Testis (tissue), 3 donors: ENCODE measurements around the gene CRTC2. TPM values are rescaled to one million over a fixed set of nuclear protein-coding genes. Genes with fewer than 3 reads are reported as not detected.
A peak's percentile ranks its signal among the peaks of the same experiment; 100 is the strongest.

Experiments used
- DNase-seq: peaks from one replicate; pipeline ENCODE4 v3.0.0-alpha.2; 2019
- H3K27ac ChIP-seq, 2 donors: fragments of 200-600 bp; sonication (generic); one replicate each; pipeline ENCODE4 v1.5.1; 2019
- H3K27me3 ChIP-seq: fragments of 200-600 bp; sonication (generic); one replicate; pipeline ENCODE4 v1.5.1; 2019
- H3K36me3 ChIP-seq: fragments of 200-600 bp; sonication (generic); one replicate; pipeline ENCODE4 v1.5.1; 2017; ENCODE audit warnings: low read depth; ENCODE audit errors: missing control alignments
- H3K4me1 ChIP-seq: fragments of 200-600 bp; sonication (generic); one replicate; pipeline ENCODE4 v1.5.1; 2019
- H3K4me3 ChIP-seq, 2 donors: fragments of 200-600 bp; sonication (generic); one replicate each; pipeline ENCODE4 v1.5.1; 2017 to 2019
- H3K9me3 ChIP-seq: fragments of 200-600 bp; sonication (generic); one replicate; pipeline ENCODE4 v1.5.1; 2017
- CTCF ChIP-seq, 3 experiments: fragments of 450-650 bp in 2 of 3; fragments of 200-600 bp in 1 of 3; sonication (generic) in 1 of 3; IDR thresholded peaks; one replicate each; pipeline ENCODE4 v1.5.1; 2016 to 2019; ENCODE audit warnings: antibody characterized with exemption in 3 of 3, mild to moderate bottlenecking in 2 of 3, moderate library complexity in 1 of 3
- POLR2A ChIP-seq: fragments of 450-650 bp; IDR thresholded peaks from one replicate; pipeline ENCODE4 v1.6.1; 2017; ENCODE audit warnings: antibody characterized with exemption, mild to moderate bottlenecking, moderate library complexity
- WGBS, 2 donors: methylation state at CpG; one replicate each; pipeline ENCODE4 v1.1.5; 2018; 5-methylcytosine and 5-hydroxymethylcytosine counted together
- intact Hi-C: fragments of 100-400 bp; cut with DNase I; formaldehyde crosslinking; loops from one replicate; pipeline ENCODE4 v1.15.1; 2023; ENCODE audit warnings: low total_unique reads
- polyA plus RNA-seq: library from polyadenylated mRNA; stranded (reverse); fragments of 350-450 nt; fragmentation: Illumina TruSeq; extraction: RNeasy Lipid Tissue Mini Kit (QIAGEN cat#74804); gene quantifications from one replicate; pipeline ENCODE4 v1.2.3, GENCODE V29; 2014; ENCODE audit warnings: low read depth, low replicate concordance; ENCODE audit not compliant: insufficient read depth
- total RNA-seq, 2 donors: library from RNA; depleted of rRNA; stranded (reverse); fragments of >200 nt; gene quantifications; one replicate each; pipeline ENCODE4 v1.2.3, GENCODE V29; 2016

The CRTC2 gene
- total and polyA plus RNA-seq, 3 donors from 2014 or later = 32.0 to 49.7 (median 49.1) TPM

- H3K36me3 ChIP-seq = no peaks in the 10 kb centered on the region
- WGBS, 2 donors = 92 to 93% methylated on average over 3 of the region's 3 CpGs
- no peak overlapping the region for H3K4me3 ChIP-seq
- intact Hi-C loops = no loop called here
- no peak for DNase-seq
- peaks cover 19% of the 10 kb centered on the region for H3K4me1 ChIP-seq
- H3K27me3 ChIP-seq = no peaks in the 10 kb centered on the region
- no peak overlapping the region for H3K27ac ChIP-seq
- TF ChIP-seq CTCF (IDR thresholded peaks at IDR 0.05) (no peak), POLR2A (no peak)
- no peaks in the 10 kb centered on the region for H3K9me3 ChIP-seq
Measured at GRCh38 chr1:153973071-153973470, 14.7 kb upstream of the CRTC2 start.

- peak; percentile 89 for DNase-seq
- WGBS, 2 donors = 31 to 47% methylated on average over 2 of the region's 2 CpGs
- TF ChIP-seq CTCF (IDR thresholded peaks at IDR 0.05) (no peak), POLR2A (no peak)
- Histone ChIP-seq H3K4me1 (peaks cover 22% of the 10 kb centered on the region), H3K27ac (peak overlapping the region in 1 of 2 donors; percentile 26), H3K4me3 (no peak overlapping the region), H3K36me3 (no peaks in the 10 kb centered on the region), H3K9me3 (no peaks in the 10 kb centered on the region), H3K27me3 (no peaks in the 10 kb centered on the region)
- intact Hi-C loops = no loop called here
Measured at GRCh38 chr1:153970346-153970745, 11.9 kb upstream of the CRTC2 start.

GRCh38 chr1:153968972-153969371 lies 10.6 kb upstream of the CRTC2 start:
- Histone ChIP-seq H3K27ac (no peak overlapping the region), H3K27me3 (no peaks in the 10 kb centered on the region), H3K4me1 (peaks cover 34% of the 10 kb centered on the region), H3K4me3 (no peak overlapping the region), H3K9me3 (no peaks in the 10 kb centered on the region), H3K36me3 (no peaks in the 10 kb centered on the region)
- WGBS, 2 donors = 89 to 100% methylated on average over 2 of the region's 2 CpGs
- DNase-seq = no peak
- intact Hi-C loops = no loop called here
- TF ChIP-seq CTCF (IDR thresholded peaks at IDR 0.05) (no peak), POLR2A (no peak)

- peak overlapping the region in 1 of 2 donors; percentile 94 for H3K27ac ChIP-seq
- H3K36me3 ChIP-seq = no peaks in the 10 kb centered on the region
- intact Hi-C loops = no loop called here
- peaks cover 34% of the 10 kb centered on the region for H3K4me1 ChIP-seq
- no peaks in the 10 kb centered on the region for H3K9me3 ChIP-seq
- no peak for DNase-seq
- TF ChIP-seq POLR2A (no peak), CTCF (IDR thresholded peaks at IDR 0.05) (no peak)
- H3K27me3 ChIP-seq = no peaks in the 10 kb centered on the region
- WGBS, 2 donors = 0 to 1% methylated on average over 1 to 13 of the region's 13 CpGs
- H3K4me3 ChIP-seq = peak overlapping the region in 1 of 2 donors; percentile 61
Measured at GRCh38 chr1:153968408-153968807, 10.0 kb upstream of the CRTC2 start.

- no peaks in the 10 kb centered on the region for H3K27me3 ChIP-seq
- peaks cover 34% of the 10 kb centered on the region for H3K4me1 ChIP-seq
- WGBS, 2 donors = 1 to 3% methylated on average over 8 of the region's 8 CpGs
- peak overlapping the region; percentile 61 to 66 for H3K4me3 ChIP-seq
- peak; percentile 58 for DNase-seq
- peak overlapping the region; percentile 80 to 94 for H3K27ac ChIP-seq
- intact Hi-C loops = no loop called here
- no peaks in the 10 kb centered on the region for H3K9me3 ChIP-seq
- TF ChIP-seq CTCF (IDR thresholded peaks at IDR 0.05) (no peak), POLR2A (no peak)
- H3K36me3 ChIP-seq = no peaks in the 10 kb centered on the region
Measured at GRCh38 chr1:153968000-153968363, 9.6 kb upstream of the CRTC2 start.
